GM19463 (cell line): ENCODE measurements around the gene STYX.
"Not testable (repeated sequence)": the region's sequence is repeated elsewhere in the genome, so short reads cannot be mapped to it uniquely, and the experiment has no call there.

Experiments used
- ATAC-seq: cut with Tn5 transposase; IDR thresholded peaks from one replicate; pipeline ENCODE4 v1.9.1; 2021; ENCODE audit warnings: mild to moderate bottlenecking, moderate library complexity; ENCODE audit not compliant: unreplicated experiment

STYX gene

GRCh38 chr14:52724360-52724644 is 5.7 kb upstream of the STYX start:
- no peak for ATAC-seq

GRCh38 chr14:52727509-52727908 is 2.5 kb upstream of the STYX start:
- not testable (repeated sequence) for ATAC-seq

GRCh38 chr14:52729035-52729434 is 931 bp upstream of the STYX start:
- not testable (repeated sequence) for ATAC-seq

GRCh38 chr14:52729585-52729924 is 411 bp upstream of the STYX start:
- no peak for ATAC-seq

GRCh38 chr14:52730709-52731111 is 744 bp downstream of the STYX start:
- no peak for ATAC-seq

GRCh38 chr14:52733824-52734223 is 3.9 kb downstream of the STYX start:
- ATAC-seq, result no peak

GRCh38 chr14:52735921-52736489 is 6.0 kb downstream of the STYX start:
- no peak for ATAC-seq

GRCh38 chr14:52738409-52738808 is 8.4 kb downstream of the STYX start:
- no peak for ATAC-seq

GRCh38 chr14:52740751-52741150 is 10.8 kb downstream of the STYX start:
- ATAC-seq, result no peak

GRCh38 chr14:52741865-52742264 is 11.9 kb downstream of the STYX start:
- no peak for ATAC-seq

GRCh38 chr14:52748647-52749292 is 18.8 kb downstream of the STYX start:
- ATAC-seq, result no peak

- ATAC-seq, result no peak
Measured at GRCh38 chr14:52755607-52756316, 25.8 kb downstream of the STYX start.

GRCh38 chr14:52759145-52759544 is 29.2 kb downstream of the STYX start:
- no peak for ATAC-seq

- not testable (repeated sequence) for ATAC-seq
Measured at GRCh38 chr14:52762923-52763322, 33.0 kb downstream of the STYX start.

- ATAC-seq, result no peak
Measured at GRCh38 chr14:52767058-52767833, 37.3 kb downstream of the STYX start.

- ATAC-seq, result no peak
Measured at GRCh38 chr14:52769887-52770286, 39.9 kb downstream of the STYX start.

- ATAC-seq, result no peak
Measured at GRCh38 chr14:52776816-52777215, 46.9 kb downstream of the STYX start.

- no peak for ATAC-seq
Measured at GRCh38 chr14:52778702-52779101, 48.7 kb downstream of the STYX start.

GRCh38 chr14:52780893-52781292 is 50.9 kb downstream of the STYX start:
- no peak for ATAC-seq

- ATAC-seq, result no peak
Measured at GRCh38 chr14:52781629-52782028, 51.7 kb downstream of the STYX start.

- no peak for ATAC-seq
Measured at GRCh38 chr14:52783206-52783605, 53.2 kb downstream of the STYX start.

GRCh38 chr14:52786887-52787286 is 56.9 kb downstream of the STYX start:
- no peak for ATAC-seq
